K562 (cell line): Measurements from ENCODE around the gene ZMIZ1. TPM values are rescaled to one million over a fixed set of nuclear protein-coding genes. Genes with fewer than 3 reads are reported as not detected.

Source experiments
- ATAC-seq: fragments of 200-7000 bp; cut with Tn5 transposase; 3 replicates; pipeline ENCODE4 v1.9.1; 2020; ENCODE audit warnings: moderate library complexity
- BruUV-seq: library from RNA; stranded (reverse); fragments of 400-500 nt; replicated peaks from 2 replicates; lab custom pipeline; 2021; lab: Mats Ljungman, UMichigan
- CTCF ChIA-PET: fragments of 300-600 bp; formaldehyde crosslinking; extraction: SDS; loops from one replicate; lab custom pipeline; 2021; ENCODE audit warnings: low intra/inter-chr PET ratio; lab: Yijun Ruan, JAX
- POLR2A ChIA-PET: fragments of 300-600, 350-650 bp; sonication (Branson Sonifier 250); formaldehyde crosslinking; extraction: SDS; loops from one replicate; lab custom pipeline; 2021; ENCODE audit warnings: antibody characterized with exemption, inconsistent platforms; lab: Yijun Ruan, JAX
- DNase-seq, 4 experiments: peaks; one replicate each; pipeline versions ENCODE4 v3.0.0 to v3.0.0-alpha.2; 2011 to 2018; ENCODE audit warnings: low spot score in 3 of 4, mixed read lengths in 3 of 4; ENCODE audit errors: extremely low read depth in 1 of 4
- FAIRE-seq: peaks from 2 replicates; lab custom pipeline; 2011; peaks lifted over from hg19 to GRCh38; lab: Jason Lieb, UNC
- H2AFZ ChIP-seq: 2 replicates; pipeline ENCODE4 v1.6.0; 2011; ENCODE audit warnings: low read depth, low read length, control low read depth, inconsistent platforms
- H3K27ac ChIP-seq: fragments of 200-600 bp; 3 replicates; pipeline ENCODE4 v1.8.0; 2011; ENCODE audit warnings: low read depth, mild to moderate bottlenecking, control low read depth, inconsistent platforms, low read length, moderate library complexity, mixed read lengths; ENCODE audit errors: extremely low read depth
- H3K27me3 ChIP-seq, 2 experiments: fragments of 300-600 bp in 1 of 2; 2 replicates in 1 of 2; 3 replicates in 1 of 2; pipeline versions ENCODE4 v1.6.0 to v1.8.0; 2011; ENCODE audit warnings: inconsistent platforms in 2 of 2, low read length in 2 of 2, mild to moderate bottlenecking in 1 of 2, mixed read lengths in 1 of 2, moderate library complexity in 1 of 2; ENCODE audit not compliant: control insufficient read depth in 2 of 2, insufficient read depth in 2 of 2
- H3K36me3 ChIP-seq: fragments of 300-600 bp; 3 replicates; pipeline ENCODE4 v1.8.0; 2011; ENCODE audit warnings: mild to moderate bottlenecking, low read length, inconsistent platforms; ENCODE audit not compliant: control insufficient read depth, insufficient read depth
- H3K4me1 ChIP-seq, 2 experiments: fragments of 200-600 bp in 1 of 2; replicated peaks in 1 of 2; 2 replicates in 1 of 2; 3 replicates in 1 of 2; pipeline versions ENCODE4 v1.5.1 to v1.8.0; 2011; ENCODE audit warnings: inconsistent platforms in 2 of 2, low read length in 2 of 2, mild to moderate bottlenecking in 1 of 2, mixed read lengths in 1 of 2, moderate library complexity in 1 of 2; ENCODE audit not compliant: control insufficient read depth in 2 of 2, insufficient read depth in 2 of 2
- H3K4me2 ChIP-seq: 2 replicates; pipeline ENCODE4 v1.6.1; 2011; ENCODE audit warnings: low read length, control low read depth, inconsistent platforms, mixed read lengths; ENCODE audit not compliant: insufficient read depth
- H3K4me3 ChIP-seq: fragments of 200-600 bp; sonication (generic), shearing (Covaris generic); 2 replicates; pipeline ENCODE4 v1.5.1; 2016; ENCODE audit warnings: control low read depth, inconsistent platforms
- H3K79me2 ChIP-seq: fragments of 200-600 bp; 3 replicates; pipeline ENCODE4 v1.8.0; 2011; ENCODE audit warnings: low read length, inconsistent platforms; ENCODE audit not compliant: control insufficient read depth, insufficient read depth
- H3K9ac ChIP-seq, 2 experiments: 2 replicates each; pipeline versions ENCODE4 v1.6.0 to v1.6.1; 2011; ENCODE audit warnings: low read depth in 2 of 2, low read length in 2 of 2, control low read depth in 1 of 2, inconsistent platforms in 1 of 2, mild to moderate bottlenecking in 1 of 2, mixed read lengths in 1 of 2; ENCODE audit not compliant: insufficient read depth in 1 of 2
- H3K9me1 ChIP-seq: one replicate; pipeline ENCODE4 v1.6.0; 2011; ENCODE audit warnings: inconsistent platforms, mild to moderate bottlenecking, low read length, moderate library complexity; ENCODE audit not compliant: control insufficient read depth, insufficient read depth
- H3K9me3 ChIP-seq: replicated peaks from 2 replicates; pipeline ENCODE4 v1.5.1; 2011; ENCODE audit warnings: low read depth, low read length, inconsistent platforms; ENCODE audit not compliant: control insufficient read depth, insufficient read depth
- H4K20me1 ChIP-seq: replicated peaks from 2 replicates; pipeline ENCODE4 v1.6.1; 2011; ENCODE audit warnings: low read length, inconsistent platforms, mixed read lengths; ENCODE audit not compliant: control insufficient read depth, insufficient read depth
- CBX1 ChIP-seq: sonication (generic); IDR thresholded peaks from 2 replicates; pipeline ENCODE4 v1.6.1; 2016; ENCODE audit warnings: antibody characterized with exemption, low read depth, mild to moderate bottlenecking
- DIDO1 ChIP-seq: fragments of 450-650 bp; IDR thresholded peaks from 2 replicates; pipeline ENCODE4 v1.6.1; 2016; ENCODE audit warnings: low read depth, missing biosample characterization, missing genetic modification characterization
- E2F8 ChIP-seq: fragments of 450-650 bp; IDR thresholded peaks from 2 replicates; pipeline ENCODE4 v1.7.1; 2018; ENCODE audit warnings: mild to moderate bottlenecking, low read depth; ENCODE audit not compliant: partially characterized antibody
- ELK3 ChIP-seq: fragments of 450-650 bp; formaldehyde crosslinking; IDR thresholded peaks from 2 replicates; pipeline ENCODE4 v1.4.0; 2020; ENCODE audit warnings: mild to moderate bottlenecking
- FOS ChIP-seq: IDR thresholded peaks from 3 replicates; pipeline ENCODE4 v1.6.1; 2011; ENCODE audit not compliant: insufficient read length; ENCODE audit errors: extremely low read depth
- GATA2 ChIP-seq: sonication (generic); formaldehyde crosslinking; IDR thresholded peaks from 2 replicates; pipeline ENCODE4 v1.4.0; 2020; ENCODE audit warnings: mild to moderate bottlenecking, missing genetic modification reagents
- KDM1A ChIP-seq, 2 experiments: fragments of 450-650 bp; IDR thresholded peaks; 2 replicates each; pipeline ENCODE4 v1.6.1; 2016; ENCODE audit warnings: mild to moderate bottlenecking in 2 of 2
- MBD1 ChIP-seq: fragments of 250-450 bp; sonication (Bioruptor Pico); IDR thresholded peaks from 2 replicates; pipeline ENCODE4 v1.8.0; 2022; ENCODE audit warnings: inconsistent platforms
- NEUROD1 ChIP-seq: fragments of 150-350 bp; IDR thresholded peaks from 2 replicates; pipeline ENCODE4 v1.6.1; 2014; ENCODE audit warnings: borderline replicate concordance, low read length, low read depth; ENCODE audit not compliant: partially characterized antibody
- POLR2A ChIP-seq: fragments of 450-650 bp; conservative IDR thresholded peaks from 2 replicates; pipeline ENCODE4 v1.6.1; 2016
- POLR2H ChIP-seq: IDR thresholded peaks from 2 replicates; pipeline ENCODE4 v1.6.1; 2016; ENCODE audit warnings: missing genetic modification characterization, low read depth, mild to moderate bottlenecking, control low read depth, missing compliant biosample characterization, moderate library complexity
- PRMT5 ChIP-seq: sonication (generic); formaldehyde crosslinking; IDR thresholded peaks from 2 replicates; pipeline ENCODE4 v1.5.0; 2020; ENCODE audit warnings: missing genetic modification reagents
- RHOXF2B ChIP-seq: fragments of 250-450 bp; sonication (Bioruptor Pico); conservative IDR thresholded peaks from 2 replicates; pipeline ENCODE4 v1.5.1; 2021
- SIN3B ChIP-seq: fragments of 450-650 bp; IDR thresholded peaks from 2 replicates; pipeline ENCODE4 v1.6.1; 2017; ENCODE audit warnings: low read depth, mild to moderate bottlenecking, moderate library complexity
- SMAD1 ChIP-seq: fragments of 150-350 bp; IDR thresholded peaks from 2 replicates; pipeline ENCODE4 v1.6.1; 2014; ENCODE audit warnings: low read length, low read depth; ENCODE audit not compliant: partially characterized antibody
- ZNF197 ChIP-seq: fragments of 200-800 bp; sonication (Bioruptor generic); IDR thresholded peaks from 2 replicates; pipeline ENCODE4 v1.6.1; 2016; ENCODE audit warnings: low read depth, missing genetic modification characterization, missing compliant biosample characterization
- ZNF644 ChIP-seq: fragments of 200-800 bp; sonication (Bioruptor generic); IDR thresholded peaks from 2 replicates; pipeline ENCODE4 v1.6.1; 2016; ENCODE audit warnings: low read depth, missing genetic modification characterization, missing compliant biosample characterization
- WGBS: fragments of 100-300 bp; shearing (Covaris generic); methylation state at CpG from one replicate; pipeline ENCODE4 v1.1.6; 2016; ENCODE audit warnings: low coverage, mixed read lengths; ENCODE audit not compliant: insufficient coverage; ENCODE audit errors: missing lambda C conversion rate; 5-methylcytosine and 5-hydroxymethylcytosine counted together
- in situ Hi-C: fragments of 300-500 bp; cut with MboI; formaldehyde crosslinking; loops from 4 replicates; pipeline ENCODE4 v1.15.0; 2018; ENCODE audit warnings: inconsistent platforms, mixed read lengths
- intact Hi-C: fragments of 100-400 bp; cut with micrococcal nuclease; formaldehyde crosslinking; loops from 2 replicates; pipeline ENCODE4 v1.14.2; 2022
- polyA plus RNA-seq, 8 experiments: library from polyadenylated mRNA; depleted of rRNA in 4 of 8; stranded (reverse) in 5 of 8; unstranded in 3 of 8; fragments of >200 nt; fragmentation: Nextera tagmentation in 2 of 8; fragmentation: Illumina TruSeq in 1 of 8; extraction: Ambion mirVana in 2 of 8; extraction: Trizol in 1 of 8; gene quantifications; 2 replicates each; pipeline versions ENCODE4 v1.2.1 to v1.2.3, GENCODE V29; 2011 to 2014; ENCODE audit warnings: inconsistent platforms in 1 of 8, missing spikeins in 1 of 8
- total RNA-seq, 7 experiments: library from RNA; depleted of rRNA in 6 of 7; stranded (reverse); fragments of >200 nt in 6 of 7; fragmentation: Illumina TruSeq in 2 of 7; extraction: Trizol in 2 of 7; gene quantifications; 2 replicates each; pipeline versions ENCODE4 v1.2.1 to v1.2.3, GENCODE V29; 2011 to 2021; ENCODE audit warnings: low replicate concordance in 1 of 7

ZMIZ1 gene
- total and polyA plus RNA-seq, 9 of the 15 experiments (the other 6 are each of a cell fraction or from before 2014, with no cell fraction given), result 1.0 to 37.3 (median 4.3) TPM

- Histone ChIP-seq H3K36me3 (no peaks in the 10 kb centered on the region), H3K4me1 (peaks cover 6 to 13% of the 10 kb centered on the region in 2 experiments; a peak in 4 of 5 replicates), H3K9me1 (no peaks in the 10 kb centered on the region), H3K9me3 (no peaks in the 10 kb centered on the region), H3K9ac (no peak overlapping the region), H4K20me1 (no peaks in the 10 kb centered on the region), H2AFZ (no peak overlapping the region), H3K27me3 (peaks cover 0 to 23% of the 10 kb centered on the region in 2 experiments; a peak in 3 of 5 replicates), H3K79me2 (no peaks in the 10 kb centered on the region), H3K4me3 (no peak overlapping the region), H3K4me2 (no peak overlapping the region), H3K27ac (no peak overlapping the region)
- ChIA-PET POLR2A (interaction anchor here (0.7 to 2.0 kb wide), 4 partner anchors 10 to 284 kb away, joined by 3 to 11 read pairs (median 3); no protein-coding TSS in a partner anchor), CTCF (no interaction called here)
- WGBS, result 27% methylated on average over 14 of the region's 14 CpGs
- intact Hi-C loops, result no loop called here
- DNase-seq, result no peak
- no peak for FAIRE-seq
- no TSS peak for BruUV-seq
- in situ Hi-C loops, result no loop called here
- ATAC-seq, result no peak
- no peak for TF ChIP-seq E2F8
- no peak for TF ChIP-seq ELK3 (CRISPR knock-in tag)
- no peak for TF ChIP-seq ZNF644
- TF ChIP-seq FOS, result no peak
- no peak for TF ChIP-seq KDM1A (IDR thresholded peaks at IDR 0.05)
- no peak for TF ChIP-seq POLR2H (tag)
- TF ChIP-seq RHOXF2B (CRISPR knock-in tag), result no peak
- no peak for TF ChIP-seq SIN3B
- TF ChIP-seq ZNF197 (CRISPR knock-in tag), result no peak
- TF ChIP-seq NEUROD1, result no peak
- TF ChIP-seq CBX1, result no peak
- TF ChIP-seq SMAD1, result no peak
- no peak for TF ChIP-seq PRMT5 (CRISPR knock-in tag)
- no peak for TF ChIP-seq POLR2A
- no peak for TF ChIP-seq DIDO1 (tag)
- TF ChIP-seq MBD1 (CRISPR knock-in tag), result no peak
- no peak for TF ChIP-seq GATA2 (CRISPR knock-in tag)
Measured at GRCh38 chr10:79061441-79062315, 7.1 kb upstream of the ZMIZ1 start.
